H9 (cell line): Measurements from ENCODE around the gene LRRC8E. TPM values are rescaled to one million over a fixed set of nuclear protein-coding genes. Genes with fewer than 3 reads are reported as not detected.

Experiments
- DNase-seq: peaks from one replicate; pipeline ENCODE4 v3.0.0-alpha.2; 2017
- H2AFZ ChIP-seq: one replicate; pipeline ENCODE4 v1.6.1; 2013; ENCODE audit warnings: mild to moderate bottlenecking, low read length, control low read depth, moderate library complexity
- H2AK5ac ChIP-seq: 2 replicates; pipeline ENCODE4 v1.6.1; 2013; ENCODE audit warnings: low read length, control low read depth, mixed read lengths; ENCODE audit not compliant: insufficient read length
- H2BK120ac ChIP-seq: one replicate; pipeline ENCODE4 v1.6.1; 2013; ENCODE audit warnings: low read depth, mild to moderate bottlenecking, low read length, control low read depth, inconsistent platforms; ENCODE audit not compliant: poor library complexity, severe bottlenecking
- H2BK12ac ChIP-seq: 2 replicates; pipeline ENCODE4 v1.6.1; 2013; ENCODE audit warnings: low read length, control low read depth, mixed read lengths, low read depth; ENCODE audit not compliant: insufficient read length
- H2BK15ac ChIP-seq: 2 replicates; pipeline ENCODE4 v1.6.1; 2013; ENCODE audit warnings: low read depth, low read length, control low read depth
- H2BK20ac ChIP-seq: one replicate; pipeline ENCODE4 v1.6.1; 2013; ENCODE audit warnings: low read depth, mild to moderate bottlenecking, low read length, control low read depth, inconsistent platforms; ENCODE audit not compliant: poor library complexity, severe bottlenecking
- H2BK5ac ChIP-seq: 2 replicates; pipeline ENCODE4 v1.6.1; 2013; ENCODE audit warnings: low read length, control low read depth, mixed read lengths; ENCODE audit not compliant: insufficient read length
- H3K14ac ChIP-seq: 2 replicates; pipeline ENCODE4 v1.6.1; 2013; ENCODE audit warnings: low read length, control low read depth; ENCODE audit not compliant: insufficient read depth
- H3K18ac ChIP-seq: 2 replicates; pipeline ENCODE4 v1.6.1; 2013; ENCODE audit warnings: low read depth, mild to moderate bottlenecking, mixed read lengths, low read length, control low read depth; ENCODE audit not compliant: insufficient read length
- H3K23ac ChIP-seq: 2 replicates; pipeline ENCODE4 v1.6.1; 2013; ENCODE audit warnings: low read length, control low read depth, mixed read lengths, low read depth; ENCODE audit not compliant: insufficient read length
- H3K23me2 ChIP-seq: 2 replicates; pipeline ENCODE4 v1.6.1; 2013; ENCODE audit warnings: low read depth, mild to moderate bottlenecking, mixed read lengths, low read length, control low read depth; ENCODE audit not compliant: insufficient read length, poor library complexity, severe bottlenecking
- H3K27ac ChIP-seq: 2 replicates; pipeline ENCODE4 v1.5.1; 2013; ENCODE audit warnings: low read length, control low read depth, mixed read lengths, low read depth; ENCODE audit not compliant: insufficient read length
- H3K27me3 ChIP-seq: 2 replicates; pipeline ENCODE4 v1.6.1; 2013; ENCODE audit warnings: low read length, control low read depth, inconsistent platforms; ENCODE audit not compliant: insufficient read depth
- H3K4ac ChIP-seq: 2 replicates; pipeline ENCODE4 v1.6.1; 2013; ENCODE audit warnings: low read depth, mild to moderate bottlenecking, control low read depth, inconsistent platforms, low read length, moderate library complexity
- H3K4me1 ChIP-seq: 2 replicates; pipeline ENCODE4 v1.6.1; 2013; ENCODE audit warnings: low read length, control low read depth, inconsistent platforms; ENCODE audit not compliant: insufficient read depth
- H3K4me2 ChIP-seq: 2 replicates; pipeline ENCODE4 v1.6.1; 2013; ENCODE audit warnings: low read length, control low read depth, mixed read lengths; ENCODE audit not compliant: insufficient read length, insufficient read depth
- H3K56ac ChIP-seq: 2 replicates; pipeline ENCODE4 v1.6.1; 2013; ENCODE audit warnings: low read depth, mild to moderate bottlenecking, mixed read lengths, low read length, control low read depth; ENCODE audit not compliant: insufficient read length
- H3K79me1 ChIP-seq: 2 replicates; pipeline ENCODE4 v1.6.1; 2013; ENCODE audit warnings: low read depth, mild to moderate bottlenecking, moderate library complexity, low read length, control low read depth, inconsistent platforms; ENCODE audit not compliant: insufficient read depth, poor library complexity, severe bottlenecking
- H3K79me2 ChIP-seq: 2 replicates; pipeline ENCODE4 v1.6.1; 2013; ENCODE audit warnings: low read length, control low read depth, inconsistent platforms; ENCODE audit not compliant: insufficient read depth
- H3K9ac ChIP-seq: 2 replicates; pipeline ENCODE4 v1.6.1; 2013; ENCODE audit warnings: low read length, control low read depth, mixed read lengths; ENCODE audit not compliant: insufficient read length; ENCODE audit errors: extremely low read depth
- H3K9me3 ChIP-seq: one replicate; pipeline ENCODE4 v1.6.1; 2013; ENCODE audit warnings: low read depth, low read length, inconsistent platforms; ENCODE audit not compliant: control insufficient read depth
- H3T11ph ChIP-seq: one replicate; pipeline ENCODE4 v1.6.1; 2013; ENCODE audit warnings: mild to moderate bottlenecking, low read length, control low read depth, inconsistent platforms
- H4K20me1 ChIP-seq: one replicate; pipeline ENCODE4 v1.6.1; 2013; ENCODE audit not compliant: control insufficient read depth, insufficient read length, insufficient read depth
- H4K5ac ChIP-seq: 2 replicates; pipeline ENCODE4 v1.6.1; 2013; ENCODE audit warnings: low read depth, mild to moderate bottlenecking, mixed read lengths, low read length, control low read depth; ENCODE audit not compliant: insufficient read length
- H4K8ac ChIP-seq: replicated peaks from 2 replicates; pipeline ENCODE4 v1.6.1; 2013; ENCODE audit warnings: low read length, control low read depth, mixed read lengths, low read depth; ENCODE audit not compliant: insufficient read length
- H4K91ac ChIP-seq: 2 replicates; pipeline ENCODE4 v1.6.1; 2013; ENCODE audit warnings: low read depth, mild to moderate bottlenecking, moderate library complexity, mixed read lengths, low read length, control low read depth; ENCODE audit not compliant: insufficient read length
- H3K27ac Mint-ChIP-seq, 3 experiments: 2 replicates in 2 of 3; 3 replicates in 1 of 3; pipeline ENCODE4 v1.8.0; 2020 to 2021; ENCODE audit warnings: mixed read lengths in 3 of 3, mild to moderate bottlenecking in 1 of 3, moderate library complexity in 1 of 3
- H3K27me3 Mint-ChIP-seq: 2 replicates; pipeline ENCODE4 v1.8.0; 2021; ENCODE audit warnings: low read depth, mild to moderate bottlenecking, moderate library complexity, mixed read lengths
- H3K36me3 Mint-ChIP-seq, 3 experiments: 2 replicates in 2 of 3; 3 replicates in 1 of 3; pipeline ENCODE4 v1.8.0; 2020 to 2021; ENCODE audit warnings: low read depth in 3 of 3, mixed read lengths in 3 of 3; ENCODE audit not compliant: insufficient read depth in 1 of 3
- H3K4me1 Mint-ChIP-seq, 2 experiments: 2 replicates each; pipeline ENCODE4 v1.8.0; 2020; ENCODE audit warnings: mixed read lengths in 2 of 2
- H3K4me3 Mint-ChIP-seq, 2 experiments: 2 replicates in 1 of 2; 3 replicates in 1 of 2; pipeline ENCODE4 v1.8.0; 2020 to 2021; ENCODE audit warnings: mild to moderate bottlenecking in 2 of 2, mixed read lengths in 2 of 2, moderate library complexity in 1 of 2
- H3K9me3 Mint-ChIP-seq, 2 experiments: 2 replicates in 1 of 2; 3 replicates in 1 of 2; pipeline ENCODE4 v1.8.0; 2020; ENCODE audit warnings: mild to moderate bottlenecking in 2 of 2, mixed read lengths in 2 of 2, moderate library complexity in 1 of 2
- WGBS: extraction: QIAGEN DNeasy Blood & Tissue Kit; methylation state at CpG from one replicate; pipeline ENCODE4 v1.1.7; 2013; ENCODE audit warnings: missing lambda C conversion rate, low lambda C conversion rate, mixed read lengths; ENCODE audit not compliant: insufficient read length; ENCODE audit errors: extremely low coverage; 5-methylcytosine and 5-hydroxymethylcytosine counted together
- total RNA-seq: library from RNA; stranded (reverse); gene quantifications from 2 replicates; pipeline ENCODE4 v1.2.1, GENCODE V29; 2021
- TF ChIP-seq, protein P1 (sequence below): fragments of 200-600 bp; sonication (generic); conservative IDR thresholded peaks from 3 replicates; pipeline ENCODE4 v1.8.0; 2021; ENCODE audit warnings: antibody characterized with exemption, mild to moderate bottlenecking

LRRC8E gene
- total RNA-seq, 1 experiment from 2014 or later: 4.8 TPM

GRCh38 chr19:7856679-7857663 is 31.3 kb upstream of the LRRC8E start:
- no peaks in the 10 kb centered on the region for H3K9me3 Mint-ChIP-seq

More at GRCh38 chr19:7856679-7857663, 31.3 kb upstream of the LRRC8E start:
- no peak overlapping the region; a peak in 1 of 7 replicates for H3K27ac Mint-ChIP-seq
- Histone ChIP-seq H3K4me2 (no peak overlapping the region), H4K91ac (no peak overlapping the region), H4K5ac (no peak overlapping the region), H3K56ac (no peak overlapping the region), H2AFZ (no peak overlapping the region), H2AK5ac (no peak overlapping the region), H3K23ac (no peak overlapping the region), H3K79me2 (no peaks in the 10 kb centered on the region), H4K8ac (no peak overlapping the region), H2BK120ac (no peak overlapping the region), H3K27ac (no peak overlapping the region), H3K79me1 (no peaks in the 10 kb centered on the region), H3K14ac (no peak overlapping the region), H3K4ac (no peak overlapping the region), H2BK20ac (no peak overlapping the region), H4K20me1 (no peaks in the 10 kb centered on the region), H2BK5ac (no peak overlapping the region), H2BK15ac (no peak overlapping the region), H2BK12ac (no peak overlapping the region), H3K23me2 (peaks cover 4% of the 10 kb centered on the region), H3K9me3 (no peaks in the 10 kb centered on the region), H3T11ph (no peak overlapping the region), H3K9ac (no peak overlapping the region), H3K27me3 (no peaks in the 10 kb centered on the region; the same call in 1 of the 2 replicates), H3K4me1 (no peaks in the 10 kb centered on the region; the same call in 1 of the 2 replicates), H3K18ac (no peak overlapping the region)
- DNase-seq: peak; percentile 28
- TF ChIP-seq, protein P1, sequence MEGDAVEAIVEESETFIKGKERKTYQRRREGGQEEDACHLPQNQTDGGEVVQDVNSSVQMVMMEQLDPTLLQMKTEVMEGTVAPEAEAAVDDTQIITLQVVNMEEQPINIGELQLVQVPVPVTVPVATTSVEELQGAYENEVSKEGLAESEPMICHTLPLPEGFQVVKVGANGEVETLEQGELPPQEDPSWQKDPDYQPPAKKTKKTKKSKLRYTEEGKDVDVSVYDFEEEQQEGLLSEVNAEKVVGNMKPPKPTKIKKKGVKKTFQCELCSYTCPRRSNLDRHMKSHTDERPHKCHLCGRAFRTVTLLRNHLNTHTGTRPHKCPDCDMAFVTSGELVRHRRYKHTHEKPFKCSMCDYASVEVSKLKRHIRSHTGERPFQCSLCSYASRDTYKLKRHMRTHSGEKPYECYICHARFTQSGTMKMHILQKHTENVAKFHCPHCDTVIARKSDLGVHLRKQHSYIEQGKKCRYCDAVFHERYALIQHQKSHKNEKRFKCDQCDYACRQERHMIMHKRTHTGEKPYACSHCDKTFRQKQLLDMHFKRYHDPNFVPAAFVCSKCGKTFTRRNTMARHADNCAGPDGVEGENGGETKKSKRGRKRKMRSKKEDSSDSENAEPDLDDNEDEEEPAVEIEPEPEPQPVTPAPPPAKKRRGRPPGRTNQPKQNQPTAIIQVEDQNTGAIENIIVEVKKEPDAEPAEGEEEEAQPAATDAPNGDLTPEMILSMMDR: no peak
- peaks cover 56% of the 10 kb centered on the region for H3K27me3 Mint-ChIP-seq
- no CpG with 5 or more reads among the region's 38 CpGs for WGBS
- peaks cover 14 to 46% of the 10 kb centered on the region in 2 experiments for H3K4me1 Mint-ChIP-seq
- H3K36me3 Mint-ChIP-seq: no peaks in the 10 kb centered on the region; a peak in 1 of 7 replicates
- H3K4me3 Mint-ChIP-seq: no peak overlapping the region
